K562 (cell line): Measurements from ENCODE around the gene METRN. TPM values are rescaled to one million over a fixed set of nuclear protein-coding genes. Genes with fewer than 3 reads are reported as not detected.
A peak's percentile ranks its signal among the peaks of the same experiment; 100 is the strongest.

Experiments
- CREB3L1 ChIP-seq: fragments of 450-650 bp; IDR thresholded peaks from 2 replicates; pipeline ENCODE4 v1.6.1; 2014; ENCODE audit warnings: low read depth, mild to moderate bottlenecking, moderate library complexity, borderline replicate concordance
- CXXC5 ChIP-seq: fragments of 250-450 bp; sonication (Bioruptor Pico); IDR thresholded peaks from 2 replicates; pipeline ENCODE4 v1.8.0; 2022; ENCODE audit warnings: inconsistent platforms, mild to moderate bottlenecking, moderate library complexity
- HDAC6 ChIP-seq: IDR thresholded peaks from 2 replicates; pipeline ENCODE4 v1.6.1; 2012; ENCODE audit warnings: low read depth, mild to moderate bottlenecking, control low read depth, inconsistent platforms, low read length, moderate library complexity
- HMGN3 ChIP-seq: IDR thresholded peaks from 2 replicates; pipeline ENCODE4 v1.6.1; 2011; ENCODE audit warnings: borderline replicate concordance, low read depth, mild to moderate bottlenecking, mixed read lengths, low read length; ENCODE audit not compliant: insufficient read length; ENCODE audit errors: extremely low read depth
- MNT ChIP-seq, 2 experiments: fragments of 450-650 bp; conservative IDR thresholded peaks; 2 replicates each; pipeline ENCODE4 v1.6.1; 2017; ENCODE audit warnings: mild to moderate bottlenecking in 2 of 2, moderate library complexity in 2 of 2
- MYNN ChIP-seq, 2 experiments: sonication (generic); formaldehyde crosslinking in 1 of 2; IDR thresholded peaks; 2 replicates each; pipeline versions ENCODE4 v1.5.0 to v1.6.1; 2016 to 2020; ENCODE audit warnings: antibody characterized with exemption in 1 of 2, missing genetic modification reagents in 1 of 2
- NFIC ChIP-seq: fragments of 450-650 bp; IDR thresholded peaks from 2 replicates; pipeline ENCODE4 v1.6.1; 2017; ENCODE audit warnings: mild to moderate bottlenecking, inconsistent platforms
- SAFB ChIP-seq: fragments of 200-400 bp; formaldehyde crosslinking; IDR thresholded peaks from 2 replicates; pipeline ENCODE4 v1.6.1; 2017; ENCODE audit warnings: low read depth, low read length, borderline replicate concordance
- STAG1 ChIP-seq: sonication (generic); formaldehyde crosslinking; IDR thresholded peaks from 2 replicates; pipeline ENCODE4 v1.5.0; 2020; ENCODE audit warnings: missing genetic modification reagents, borderline replicate concordance
- TEAD1 ChIP-seq, 2 experiments: fragments of 450-650 bp in 1 of 2; sonication (generic) in 1 of 2; formaldehyde crosslinking; IDR thresholded peaks; 2 replicates each; pipeline versions ENCODE4 v1.4.0 to v1.8.0; 2020 to 2022; ENCODE audit warnings: mild to moderate bottlenecking in 2 of 2, missing genetic modification reagents in 1 of 2
- ZBTB2 ChIP-seq: fragments of 450-650 bp; IDR thresholded peaks from 2 replicates; pipeline ENCODE4 v1.6.1; 2016; ENCODE audit warnings: antibody characterized with exemption
- ZNF184 ChIP-seq: sonication (generic); formaldehyde crosslinking; IDR thresholded peaks from 2 replicates; pipeline ENCODE4 v1.5.0; 2020; ENCODE audit warnings: missing genetic modification reagents
- polyA plus RNA-seq, 8 experiments: library from polyadenylated mRNA; depleted of rRNA in 4 of 8; stranded (reverse) in 5 of 8; unstranded in 3 of 8; fragments of >200 nt; fragmentation: Nextera tagmentation in 2 of 8; fragmentation: Illumina TruSeq in 1 of 8; extraction: Ambion mirVana in 2 of 8; extraction: Trizol in 1 of 8; gene quantifications; 2 replicates each; pipeline versions ENCODE4 v1.2.1 to v1.2.3, GENCODE V29; 2011 to 2014; ENCODE audit warnings: inconsistent platforms in 1 of 8, missing spikeins in 1 of 8
- total RNA-seq, 7 experiments: library from RNA; depleted of rRNA in 6 of 7; stranded (reverse); fragments of >200 nt in 6 of 7; fragmentation: Illumina TruSeq in 2 of 7; extraction: Trizol in 2 of 7; gene quantifications; 2 replicates each; pipeline versions ENCODE4 v1.2.1 to v1.2.3, GENCODE V29; 2011 to 2021; ENCODE audit warnings: low replicate concordance in 1 of 7
- TF ChIP-seq, protein P1 (sequence below): fragments of 250-450 bp; sonication (Bioruptor Pico); IDR thresholded peaks from 2 replicates; pipeline ENCODE4 v1.9.0; 2021; ENCODE audit warnings: mild to moderate bottlenecking
- TF ChIP-seq, protein P2 (sequence below): sonication (generic); formaldehyde crosslinking; IDR thresholded peaks from 2 replicates; pipeline ENCODE4 v1.9.0; 2022; ENCODE audit warnings: mild to moderate bottlenecking, missing genetic modification reagents
- TF ChIP-seq, protein P3 (sequence below): fragments of 200-800 bp; sonication (Bioruptor generic); IDR thresholded peaks from 2 replicates; pipeline ENCODE4 v1.6.1; 2017; ENCODE audit warnings: missing genetic modification characterization, missing compliant biosample characterization
- TF ChIP-seq, protein P4 (sequence below): fragments of 250-450 bp; sonication (Bioruptor Pico); IDR thresholded peaks from 2 replicates; pipeline ENCODE4 v1.9.0; 2021; ENCODE audit warnings: mild to moderate bottlenecking, inconsistent platforms

Gene METRN
- total and polyA plus RNA-seq, 9 of the 15 experiments (the other 6 are each of a cell fraction or from before 2014, with no cell fraction given), result 0.20 to 89.8 (median 15.4) TPM

DNA sequence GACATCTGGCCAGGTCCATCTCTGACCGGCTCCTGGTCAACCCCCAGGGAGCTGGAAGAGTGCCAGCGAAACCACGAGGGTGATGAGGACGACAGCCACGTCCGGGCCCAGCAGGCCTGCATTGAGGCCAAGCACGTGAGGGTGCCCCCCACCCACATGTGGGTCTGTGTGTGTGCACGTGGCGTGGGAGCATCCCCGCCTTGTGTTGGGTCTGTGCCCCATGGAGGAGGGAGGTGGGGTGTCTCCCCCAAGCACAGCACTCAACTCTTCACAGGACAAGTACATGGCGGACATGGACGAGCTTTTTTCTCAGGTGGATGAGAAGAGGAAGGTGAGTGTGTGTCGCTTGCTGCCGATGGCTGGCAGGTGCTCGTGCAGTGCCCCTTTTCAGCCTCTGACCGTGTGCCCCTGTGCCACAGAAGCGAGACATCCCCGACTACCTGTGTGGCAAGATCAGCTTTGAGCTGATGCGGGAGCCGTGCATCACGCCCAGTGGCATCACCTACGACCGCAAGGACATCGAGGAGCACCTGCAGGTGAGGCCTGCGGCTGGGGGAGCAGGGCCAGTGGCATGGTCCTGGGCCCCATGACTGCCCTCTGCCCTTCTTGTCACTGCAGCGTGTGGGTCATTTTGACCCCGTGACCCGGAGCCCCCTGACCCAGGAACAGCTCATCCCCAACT, 33.0 kb upstream of the METRN start (continued):
- TF ChIP-seq MYNN (IDR thresholded peaks at IDR 0.05) (peak; percentile 3; the same call in 1 of the 2 replicates), MYNN (CRISPR knock-in tag; IDR thresholded peaks at IDR 0.05) (no peak), HDAC6 (no peak), ZBTB2 (no peak), CXXC5 (peak; percentile 78), NFIC (peak; percentile 98), STAG1 (CRISPR knock-in tag) (no peak), SAFB (no peak), ZNF184 (CRISPR knock-in tag) (no peak), TEAD1 (CRISPR knock-in tag; IDR thresholded peaks at IDR 0.05) (0 out of 4 replicates have a peak, but pooled peaks of 1 of the 2 experiments have one; percentile 6), MNT (conservative IDR thresholded peaks at IDR 0.05) (peak; percentile 91 to 94), CREB3L1 (no peak), HMGN3 (no peak)
- TF ChIP-seq, protein P1, sequence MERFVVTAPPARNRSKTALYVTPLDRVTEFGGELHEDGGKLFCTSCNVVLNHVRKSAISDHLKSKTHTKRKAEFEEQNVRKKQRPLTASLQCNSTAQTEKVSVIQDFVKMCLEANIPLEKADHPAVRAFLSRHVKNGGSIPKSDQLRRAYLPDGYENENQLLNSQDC (CRISPR knock-in tag), result no peak
- TF ChIP-seq, protein P2, sequence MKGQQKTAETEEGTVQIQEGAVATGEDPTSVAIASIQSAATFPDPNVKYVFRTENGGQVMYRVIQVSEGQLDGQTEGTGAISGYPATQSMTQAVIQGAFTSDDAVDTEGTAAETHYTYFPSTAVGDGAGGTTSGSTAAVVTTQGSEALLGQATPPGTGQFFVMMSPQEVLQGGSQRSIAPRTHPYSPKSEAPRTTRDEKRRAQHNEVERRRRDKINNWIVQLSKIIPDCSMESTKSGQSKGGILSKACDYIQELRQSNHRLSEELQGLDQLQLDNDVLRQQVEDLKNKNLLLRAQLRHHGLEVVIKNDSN (CRISPR knock-in tag), result peak; percentile 72
- TF ChIP-seq, protein P3, sequence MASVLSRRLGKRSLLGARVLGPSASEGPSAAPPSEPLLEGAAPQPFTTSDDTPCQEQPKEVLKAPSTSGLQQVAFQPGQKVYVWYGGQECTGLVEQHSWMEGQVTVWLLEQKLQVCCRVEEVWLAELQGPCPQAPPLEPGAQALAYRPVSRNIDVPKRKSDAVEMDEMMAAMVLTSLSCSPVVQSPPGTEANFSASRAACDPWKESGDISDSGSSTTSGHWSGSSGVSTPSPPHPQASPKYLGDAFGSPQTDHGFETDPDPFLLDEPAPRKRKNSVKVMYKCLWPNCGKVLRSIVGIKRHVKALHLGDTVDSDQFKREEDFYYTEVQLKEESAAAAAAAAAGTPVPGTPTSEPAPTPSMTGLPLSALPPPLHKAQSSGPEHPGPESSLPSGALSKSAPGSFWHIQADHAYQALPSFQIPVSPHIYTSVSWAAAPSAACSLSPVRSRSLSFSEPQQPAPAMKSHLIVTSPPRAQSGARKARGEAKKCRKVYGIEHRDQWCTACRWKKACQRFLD (CRISPR knock-in tag), result peak; percentile 76; the same call in 1 of the 2 replicates
- TF ChIP-seq, protein P4, sequence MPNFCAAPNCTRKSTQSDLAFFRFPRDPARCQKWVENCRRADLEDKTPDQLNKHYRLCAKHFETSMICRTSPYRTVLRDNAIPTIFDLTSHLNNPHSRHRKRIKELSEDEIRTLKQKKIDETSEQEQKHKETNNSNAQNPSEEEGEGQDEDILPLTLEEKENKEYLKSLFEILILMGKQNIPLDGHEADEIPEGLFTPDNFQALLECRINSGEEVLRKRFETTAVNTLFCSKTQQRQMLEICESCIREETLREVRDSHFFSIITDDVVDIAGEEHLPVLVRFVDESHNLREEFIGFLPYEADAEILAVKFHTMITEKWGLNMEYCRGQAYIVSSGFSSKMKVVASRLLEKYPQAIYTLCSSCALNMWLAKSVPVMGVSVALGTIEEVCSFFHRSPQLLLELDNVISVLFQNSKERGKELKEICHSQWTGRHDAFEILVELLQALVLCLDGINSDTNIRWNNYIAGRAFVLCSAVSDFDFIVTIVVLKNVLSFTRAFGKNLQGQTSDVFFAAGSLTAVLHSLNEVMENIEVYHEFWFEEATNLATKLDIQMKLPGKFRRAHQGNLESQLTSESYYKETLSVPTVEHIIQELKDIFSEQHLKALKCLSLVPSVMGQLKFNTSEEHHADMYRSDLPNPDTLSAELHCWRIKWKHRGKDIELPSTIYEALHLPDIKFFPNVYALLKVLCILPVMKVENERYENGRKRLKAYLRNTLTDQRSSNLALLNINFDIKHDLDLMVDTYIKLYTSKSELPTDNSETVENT, result no peak
